DND-41 (cell line): Measurements from ENCODE around the gene MAP2.

Experiments
- EZH2 ChIP-seq: IDR thresholded peaks from 3 replicates; pipeline ENCODE4 v1.6.1; 2012; ENCODE audit warnings: borderline replicate concordance, low read depth, mild to moderate bottlenecking, moderate library complexity, low read length, inconsistent platforms; ENCODE audit not compliant: severe bottlenecking
- TF ChIP-seq, protein P1 (sequence below): IDR thresholded peaks from 2 replicates; pipeline ENCODE4 v1.5.1; 2012; ENCODE audit warnings: borderline replicate concordance, low read length, moderate library complexity, mild to moderate bottlenecking; ENCODE audit not compliant: poor library complexity, severe bottlenecking; ENCODE audit errors: extremely low read depth

DNA sequence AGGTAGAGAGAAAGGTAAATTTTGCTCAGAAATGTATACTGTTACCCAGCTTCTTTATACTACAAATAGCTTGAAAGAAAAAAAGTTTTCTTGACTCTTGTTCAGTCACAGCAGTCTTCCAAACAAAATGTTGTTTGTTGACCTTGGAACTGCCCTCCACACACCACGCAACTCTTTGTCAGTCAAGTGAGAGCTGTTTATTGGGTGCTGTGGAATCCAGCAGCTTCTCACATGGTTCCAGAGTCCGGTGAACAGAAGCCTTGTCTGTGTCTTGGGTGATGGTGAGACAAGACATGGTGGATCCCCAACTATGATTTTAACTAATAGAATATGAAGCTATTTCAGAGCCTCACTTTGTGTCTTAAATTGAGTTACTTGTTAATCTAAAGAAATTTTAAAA is 112.5 kb downstream of the MAP2 start:
- TF ChIP-seq, protein P1, sequence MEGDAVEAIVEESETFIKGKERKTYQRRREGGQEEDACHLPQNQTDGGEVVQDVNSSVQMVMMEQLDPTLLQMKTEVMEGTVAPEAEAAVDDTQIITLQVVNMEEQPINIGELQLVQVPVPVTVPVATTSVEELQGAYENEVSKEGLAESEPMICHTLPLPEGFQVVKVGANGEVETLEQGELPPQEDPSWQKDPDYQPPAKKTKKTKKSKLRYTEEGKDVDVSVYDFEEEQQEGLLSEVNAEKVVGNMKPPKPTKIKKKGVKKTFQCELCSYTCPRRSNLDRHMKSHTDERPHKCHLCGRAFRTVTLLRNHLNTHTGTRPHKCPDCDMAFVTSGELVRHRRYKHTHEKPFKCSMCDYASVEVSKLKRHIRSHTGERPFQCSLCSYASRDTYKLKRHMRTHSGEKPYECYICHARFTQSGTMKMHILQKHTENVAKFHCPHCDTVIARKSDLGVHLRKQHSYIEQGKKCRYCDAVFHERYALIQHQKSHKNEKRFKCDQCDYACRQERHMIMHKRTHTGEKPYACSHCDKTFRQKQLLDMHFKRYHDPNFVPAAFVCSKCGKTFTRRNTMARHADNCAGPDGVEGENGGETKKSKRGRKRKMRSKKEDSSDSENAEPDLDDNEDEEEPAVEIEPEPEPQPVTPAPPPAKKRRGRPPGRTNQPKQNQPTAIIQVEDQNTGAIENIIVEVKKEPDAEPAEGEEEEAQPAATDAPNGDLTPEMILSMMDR, result no peak
- no peak for TF ChIP-seq EZH2
